ENCODE data around the gene CENPP.

GRCh38 chr9:92377876-92378275 lies 52.1 kb downstream of the CENPP start:
- no peak for TF ChIP-seq POLR2A (IDR thresholded peaks at IDR 0.05)
- TF ChIP-seq CTCF (IDR thresholded peaks at IDR 0.05) = no peak
- TF ChIP-seq POLR2AphosphoS5 (IDR thresholded peaks at IDR 0.05) = no peak
- no peak for TF ChIP-seq EP300 (IDR thresholded peaks at IDR 0.05)

All from suprapubic skin (tissue), 4 donors.